ENCODE results near the gene NFYB.

The NFYB gene

GRCh38 chr12:104143918-104144317 lies 5.9 kb upstream of the NFYB start:
- Histone ChIP-seq H3K9ac (ENCODE audit: low read depth, low read length) (no peak overlapping the region), H3K4me1 (ENCODE audit: insufficient read depth, low read length) (peaks cover 3% of the 10 kb centered on the region)

GRCh38 chr12:104143002-104143401 lies 5.0 kb upstream of the NFYB start:
- H3K9ac ChIP-seq (ENCODE audit: low read depth, low read length) = no peak overlapping the region
- no peak for ATAC-seq (ENCODE audit: insufficient read depth, low read depth)
- no peak overlapping the region for H3K4me2 ChIP-seq (ENCODE audit: insufficient read depth, low read length)
- H3K36me3 ChIP-seq (ENCODE audit: insufficient read depth, low read length) = no peaks in the 10 kb centered on the region
- H3K9me3 ChIP-seq (ENCODE audit: insufficient read depth, low read length, severe bottlenecking) = no peaks in the 10 kb centered on the region
- H3K4me1 ChIP-seq (ENCODE audit: insufficient read depth, low read length) = peaks cover 10% of the 10 kb centered on the region
- peaks cover 3% of the 10 kb centered on the region for H3K27me3 ChIP-seq (ENCODE audit: insufficient read depth, low read length, poor library complexity)
- H4K20me1 ChIP-seq (ENCODE audit: insufficient read depth, low read length) = no peaks in the 10 kb centered on the region
- H2AFZ ChIP-seq (ENCODE audit: low read depth, low read length) = no peak overlapping the region
- TF ChIP-seq EZH2 (IDR thresholded peaks at IDR 0.05; ENCODE audit: borderline replicate concordance, low read depth, low read length, severe bottlenecking) (no peak), CTCF (IDR thresholded peaks at IDR 0.05; ENCODE audit: borderline replicate concordance, extremely low read depth, low read length, poor library complexity, severe bottlenecking) (no peak)
- no peak overlapping the region for H3K4me3 ChIP-seq (ENCODE audit: low read depth in 1 of 2, low read length in 2 of 2)
- H3K79me2 ChIP-seq (ENCODE audit: insufficient read depth, low read length) = 0 out of 2 replicates have a peak, but pooled peaks cover 4% of the 10 kb centered on the region
- no peak for DNase-seq
- no peak overlapping the region for H3K27ac ChIP-seq (ENCODE audit: low read length)

More at GRCh38 chr12:104143918-104144317, 5.9 kb upstream of the NFYB start:
- Histone ChIP-seq H3K27ac (ENCODE audit: low read length) (no peak overlapping the region), H3K36me3 (ENCODE audit: insufficient read depth, low read length) (no peaks in the 10 kb centered on the region), H3K4me3 (ENCODE audit: low read depth in 1 of 2, low read length in 2 of 2) (no peak overlapping the region), H3K9me3 (ENCODE audit: insufficient read depth, low read length, severe bottlenecking) (no peaks in the 10 kb centered on the region), H3K27me3 (ENCODE audit: insufficient read depth, low read length, poor library complexity) (peaks cover 3% of the 10 kb centered on the region), H3K4me2 (ENCODE audit: insufficient read depth, low read length) (no peak overlapping the region), H2AFZ (ENCODE audit: low read depth, low read length) (no peak overlapping the region), H3K79me2 (ENCODE audit: insufficient read depth, low read length) (no peaks in the 10 kb centered on the region), H4K20me1 (ENCODE audit: insufficient read depth, low read length) (no peaks in the 10 kb centered on the region)
- DNase-seq (no peak), ATAC-seq (ENCODE audit: insufficient read depth, low read depth) (no peak)
- no peak for TF ChIP-seq CTCF (IDR thresholded peaks at IDR 0.05; ENCODE audit: borderline replicate concordance, extremely low read depth, low read length, poor library complexity, severe bottlenecking)
- TF ChIP-seq EZH2 (IDR thresholded peaks at IDR 0.05; ENCODE audit: borderline replicate concordance, low read depth, low read length, severe bottlenecking) = no peak

- H2AFZ ChIP-seq (ENCODE audit: low read depth, low read length) = no peak overlapping the region
- no peak overlapping the region for H3K4me2 ChIP-seq (ENCODE audit: insufficient read depth, low read length)
- H3K36me3 ChIP-seq (ENCODE audit: insufficient read depth, low read length) = no peaks in the 10 kb centered on the region
- TF ChIP-seq EZH2 (IDR thresholded peaks at IDR 0.05; ENCODE audit: borderline replicate concordance, low read depth, low read length, severe bottlenecking) (no peak), CTCF (IDR thresholded peaks at IDR 0.05; ENCODE audit: borderline replicate concordance, extremely low read depth, low read length, poor library complexity, severe bottlenecking) (no peak)
- H3K79me2 ChIP-seq (ENCODE audit: insufficient read depth, low read length) = 0 out of 2 replicates have a peak, but pooled peaks cover 4% of the 10 kb centered on the region
- H3K27ac ChIP-seq (ENCODE audit: low read length) = no peak overlapping the region
- ATAC-seq (ENCODE audit: insufficient read depth, low read depth) = no peak
- H3K9ac ChIP-seq (ENCODE audit: low read depth, low read length) = no peak overlapping the region
- H3K4me3 ChIP-seq (ENCODE audit: low read depth in 1 of 2, low read length in 2 of 2) = no peak overlapping the region
- no peaks in the 10 kb centered on the region for H3K9me3 ChIP-seq (ENCODE audit: insufficient read depth, low read length, severe bottlenecking)
- no peaks in the 10 kb centered on the region for H4K20me1 ChIP-seq (ENCODE audit: insufficient read depth, low read length)
- DNase-seq = no peak
- H3K27me3 ChIP-seq (ENCODE audit: insufficient read depth, low read length, poor library complexity) = peaks cover 3% of the 10 kb centered on the region
- peaks cover 10% of the 10 kb centered on the region for H3K4me1 ChIP-seq (ENCODE audit: insufficient read depth, low read length)
These were observed 4.5 kb upstream of the NFYB start for GRCh38 chr12:104142543-104142942.

GRCh38 chr12:104138797-104139152 lies 765 bp upstream of the NFYB start:
- TF ChIP-seq CTCF (IDR thresholded peaks at IDR 0.05; ENCODE audit: borderline replicate concordance, extremely low read depth, low read length, poor library complexity, severe bottlenecking) (no peak), EZH2 (IDR thresholded peaks at IDR 0.05; ENCODE audit: borderline replicate concordance, low read depth, low read length, severe bottlenecking) (no peak)
- peak overlapping the region; percentile 91 for H3K9ac ChIP-seq (ENCODE audit: low read depth, low read length)
- peak overlapping the region; percentile 98 for H2AFZ ChIP-seq (ENCODE audit: low read depth, low read length)
- no peak for ATAC-seq (ENCODE audit: insufficient read depth, low read depth)
- peaks cover 17% of the 10 kb centered on the region for H3K36me3 ChIP-seq (ENCODE audit: insufficient read depth, low read length)
- H3K27ac ChIP-seq (ENCODE audit: low read length) = peak overlapping the region; percentile 89
- no peaks in the 10 kb centered on the region for H4K20me1 ChIP-seq (ENCODE audit: insufficient read depth, low read length)
- peaks cover 44% of the 10 kb centered on the region for H3K4me1 ChIP-seq (ENCODE audit: insufficient read depth, low read length)
- H3K4me2 ChIP-seq (ENCODE audit: insufficient read depth, low read length) = peak overlapping the region; percentile 89
- H3K79me2 ChIP-seq (ENCODE audit: insufficient read depth, low read length) = peaks cover 41% of the 10 kb centered on the region
- peak overlapping the region; percentile 14 to 61; a peak in 3 of 4 replicates for H3K4me3 ChIP-seq (ENCODE audit: low read depth in 1 of 2, low read length in 2 of 2)
- DNase-seq = no peak
- no peaks in the 10 kb centered on the region for H3K9me3 ChIP-seq (ENCODE audit: insufficient read depth, low read length, severe bottlenecking)
- H3K27me3 ChIP-seq (ENCODE audit: insufficient read depth, low read length, poor library complexity) = peaks cover 3% of the 10 kb centered on the region
